SIG-M5 treated with dmso at 0.1 percent for 504 hours (cell line): ENCODE measurements around the gene PSMD6.

Experiments
- DNase-seq: peaks from one replicate; lab custom pipeline; 2025; ENCODE audit not compliant: unreplicated experiment; lab: John Stamatoyannopoulos, UW

The PSMD6 gene

DNA sequence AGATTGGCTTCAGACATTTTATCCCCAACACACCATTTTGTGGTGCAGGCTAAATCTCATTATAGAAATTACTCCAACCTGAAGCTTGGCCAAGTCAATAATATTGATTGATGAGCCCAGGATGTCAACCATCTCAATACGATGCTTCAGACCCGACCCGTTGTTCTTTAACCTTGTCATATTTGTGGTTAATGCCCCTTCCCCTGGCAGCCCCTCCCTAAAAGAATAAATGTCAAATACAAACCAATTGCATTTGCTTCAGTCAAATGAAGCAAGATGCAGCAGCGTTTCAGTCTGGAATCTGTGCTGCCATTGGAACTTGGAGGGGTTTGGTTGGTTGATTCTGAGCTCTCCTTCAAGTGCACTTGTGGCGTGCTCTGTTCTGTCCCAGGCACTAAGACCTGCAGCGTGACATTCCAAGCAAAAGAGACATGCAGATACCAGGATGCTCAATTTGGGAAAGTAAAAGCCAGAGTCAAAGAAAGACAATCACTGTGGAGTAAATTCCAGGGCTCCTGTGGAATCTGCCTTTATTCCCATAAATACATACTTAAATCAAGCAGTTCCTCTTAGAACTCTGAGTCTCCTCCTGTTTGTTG lies 23.8 kb upstream of the PSMD6 start:
- no peak for DNase-seq

- DNase-seq = no peak
Measured at GRCh38 chr3:64046592-64046991, 23.3 kb upstream of the PSMD6 start.

- no peak for DNase-seq
Measured at GRCh38 chr3:64042952-64043351, 19.7 kb upstream of the PSMD6 start.

DNA sequence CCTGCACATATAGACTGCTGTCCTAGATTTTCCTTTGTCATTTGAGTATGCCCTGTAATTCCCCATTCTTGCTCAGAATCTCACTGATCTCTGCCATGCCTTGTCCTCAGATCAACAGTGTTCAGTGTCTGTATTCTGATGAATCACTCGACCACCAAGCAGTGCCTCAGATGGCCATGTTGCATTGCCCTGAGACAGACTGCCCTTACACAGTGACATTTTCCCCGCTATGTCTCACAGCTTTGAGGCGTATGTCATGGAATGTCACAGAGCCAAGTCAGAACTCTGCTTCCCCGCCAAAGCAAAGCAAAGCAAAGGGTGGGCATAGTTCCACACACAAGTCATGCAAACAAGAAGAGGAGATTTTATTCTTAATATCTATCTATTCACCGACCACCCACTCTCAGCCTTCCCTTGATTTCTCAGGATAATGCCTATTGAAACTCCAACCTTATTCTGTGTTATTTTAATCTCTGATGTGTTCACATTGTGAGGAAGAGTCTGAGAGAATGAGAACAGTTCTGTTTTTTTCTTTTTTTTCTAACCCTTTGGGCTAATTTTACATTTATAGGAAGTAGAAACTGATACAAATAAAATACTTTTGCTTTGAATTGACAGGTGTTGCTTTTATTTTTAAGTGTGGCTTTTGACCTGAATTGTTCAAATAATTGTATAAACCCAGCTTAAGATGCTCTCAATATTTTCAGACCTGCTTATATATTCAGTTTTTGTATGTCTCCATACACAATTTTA lies 16.9 kb upstream of the PSMD6 start:
- DNase-seq = no peak

GRCh38 chr3:64039332-64039731 lies 16.0 kb upstream of the PSMD6 start:
- no peak for DNase-seq

DNA sequence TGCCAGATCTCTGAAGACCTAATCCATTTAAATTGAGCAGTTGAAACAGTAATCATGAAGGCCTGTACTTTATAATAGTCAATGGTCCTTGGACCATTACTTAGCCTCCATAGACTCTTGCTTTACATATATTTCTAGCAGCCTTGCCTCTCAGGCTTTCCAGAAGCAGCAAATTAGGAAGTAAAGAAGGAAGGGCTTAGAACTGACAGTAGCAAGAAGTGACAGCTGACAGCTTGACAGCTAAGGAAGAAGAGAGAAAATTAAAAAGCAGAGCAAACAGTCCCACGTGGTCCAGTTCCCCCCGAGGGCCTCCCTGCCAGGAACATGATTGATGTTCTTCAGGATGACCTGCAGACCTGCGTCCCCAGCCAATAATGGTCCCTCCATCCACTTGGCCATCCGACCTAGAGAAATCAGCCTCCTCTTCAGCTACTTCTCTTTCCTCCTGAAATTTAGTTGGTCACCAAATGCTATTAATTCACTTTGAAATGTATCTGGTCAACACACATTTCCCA lies 15.0 kb upstream of the PSMD6 start:
- DNase-seq = no peak

GRCh38 chr3:64037084-64037483 lies 13.8 kb upstream of the PSMD6 start:
- no peak for DNase-seq

- DNase-seq = no peak
Measured at GRCh38 chr3:64033069-64033468, 9.8 kb upstream of the PSMD6 start.

DNA sequence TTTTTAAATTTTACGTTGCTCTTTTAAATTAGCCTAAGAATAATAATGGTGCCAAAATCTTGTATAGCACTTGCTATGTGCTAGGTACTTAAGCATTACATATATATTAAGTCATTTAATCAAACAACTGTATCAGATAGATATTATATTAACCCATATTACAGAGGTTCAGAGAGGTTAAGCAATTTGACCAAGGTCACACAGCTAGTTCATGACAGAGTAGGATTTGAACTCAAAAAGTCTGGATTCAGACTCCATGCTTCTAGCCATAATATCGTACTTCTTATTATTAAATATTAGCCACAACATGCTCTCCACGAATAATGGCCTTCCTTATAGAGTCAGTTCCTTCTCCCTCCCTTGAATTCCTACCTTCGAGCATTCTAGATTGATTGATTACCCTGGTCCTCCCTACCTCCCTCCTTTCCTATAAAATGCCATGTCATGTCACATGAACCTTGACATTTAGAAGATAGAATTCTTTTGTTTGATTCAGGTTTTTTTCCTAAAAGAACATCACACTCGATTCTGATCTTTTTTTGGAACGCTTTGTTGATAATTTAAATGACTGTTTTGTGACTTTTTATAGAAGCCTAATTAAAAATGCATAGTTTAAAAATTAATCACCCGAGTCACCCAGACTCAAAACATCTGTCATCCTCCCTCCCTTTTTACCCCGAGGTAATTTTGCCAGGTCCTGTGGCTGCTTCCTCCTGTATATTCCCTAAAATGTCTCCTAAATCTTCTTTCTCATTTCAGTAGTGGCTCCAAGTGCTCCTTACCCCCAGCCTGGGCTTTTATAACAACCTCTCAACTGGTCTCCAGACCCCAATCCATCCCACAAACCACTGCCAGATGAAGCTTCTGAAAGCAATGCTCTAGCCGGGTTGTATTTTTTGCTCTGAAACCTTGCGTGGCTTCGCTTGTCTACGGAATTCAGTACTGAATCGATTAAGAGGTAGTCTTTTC lies 8.5 kb upstream of the PSMD6 start:
- no peak for DNase-seq

GRCh38 chr3:64030741-64031140 lies 7.4 kb upstream of the PSMD6 start:
- peak; percentile 97 for DNase-seq

- DNase-seq = no peak
Measured at GRCh38 chr3:64029287-64029686, 6.0 kb upstream of the PSMD6 start.

GRCh38 chr3:64028754-64029153 lies 5.5 kb upstream of the PSMD6 start:
- DNase-seq = no peak

DNA sequence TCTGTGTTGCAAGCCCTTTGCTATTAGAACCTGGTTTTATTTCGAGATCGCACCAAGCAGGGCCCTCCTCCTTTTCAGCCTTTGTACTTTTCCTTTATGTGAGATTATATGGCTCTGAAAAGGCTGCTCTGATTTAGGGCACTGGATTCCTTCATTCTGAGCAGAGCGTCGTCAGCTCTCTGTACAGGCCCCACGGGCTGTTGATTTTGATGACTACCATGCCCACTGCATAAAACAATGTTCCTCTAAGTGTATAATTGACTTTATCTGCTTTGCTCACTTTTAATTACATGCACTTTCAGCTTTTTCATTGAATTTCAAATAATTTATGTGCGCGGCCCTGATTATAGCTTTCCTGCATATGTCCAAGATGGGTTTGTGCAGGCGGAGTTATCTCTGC lies 4.4 kb upstream of the PSMD6 start:
- DNase-seq = no peak

DNA sequence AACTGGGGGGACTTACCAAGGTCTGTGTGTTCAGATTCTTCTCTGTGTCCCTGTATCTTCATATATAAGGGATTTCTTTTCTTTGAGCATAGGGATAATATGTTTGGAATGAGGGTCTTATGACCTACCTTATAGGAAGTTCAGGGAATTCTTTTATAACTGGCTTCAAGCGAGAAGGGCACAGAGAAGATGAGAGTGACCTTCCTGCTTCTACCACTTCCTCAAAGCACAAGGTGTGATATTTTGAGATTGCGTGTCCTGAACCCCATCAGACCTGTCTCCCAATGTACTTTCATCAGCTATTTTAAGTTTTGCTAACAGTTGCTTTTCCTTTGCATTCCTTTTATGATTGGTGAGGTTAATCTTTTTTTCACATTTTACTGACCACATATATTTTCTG lies 3.1 kb upstream of the PSMD6 start:
- no peak for DNase-seq

GRCh38 chr3:64023861-64024223 lies 548 bp upstream of the PSMD6 start:
- no peak for DNase-seq

DNA sequence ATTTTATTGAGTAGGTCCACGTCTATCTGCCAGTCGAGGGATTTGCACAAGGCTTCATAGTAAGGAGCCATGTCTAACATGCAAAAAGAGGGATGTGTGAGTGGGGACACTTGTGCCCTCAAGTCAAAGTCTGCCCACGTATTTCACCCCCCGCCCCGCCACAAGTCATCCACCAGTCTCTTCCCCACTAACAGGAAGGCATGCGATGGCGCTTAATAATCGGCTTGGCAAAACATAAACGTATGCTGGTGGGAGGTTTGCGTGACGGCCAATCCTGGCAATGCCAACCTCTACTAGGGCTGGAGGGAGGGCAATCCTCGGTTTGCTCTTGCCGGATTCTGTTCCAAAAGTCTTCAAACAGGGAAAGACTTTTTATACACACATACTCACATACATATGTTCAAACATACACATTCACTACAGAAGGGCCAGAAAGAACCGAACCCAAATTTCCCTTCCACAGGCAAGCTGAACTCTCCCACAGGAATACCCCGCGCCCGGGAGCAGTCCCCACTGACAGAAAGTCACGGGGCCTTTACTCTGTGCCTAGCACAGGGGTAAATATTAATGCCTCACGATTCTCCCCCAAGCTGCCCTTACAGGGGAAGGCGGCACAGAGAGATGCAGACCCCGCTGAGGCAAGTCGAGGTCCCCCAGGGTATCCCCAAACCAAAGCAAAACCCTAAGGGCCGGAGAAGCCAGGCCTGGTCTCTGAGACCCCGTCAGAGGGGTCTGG lies 675 bp downstream of the PSMD6 start:
- DNase-seq = peak; percentile 63

- DNase-seq = peak; percentile 71
Measured at GRCh38 chr3:64021922-64022321, 1.4 kb downstream of the PSMD6 start.

GRCh38 chr3:64019879-64020278 lies 3.4 kb downstream of the PSMD6 start:
- DNase-seq = no peak

DNA sequence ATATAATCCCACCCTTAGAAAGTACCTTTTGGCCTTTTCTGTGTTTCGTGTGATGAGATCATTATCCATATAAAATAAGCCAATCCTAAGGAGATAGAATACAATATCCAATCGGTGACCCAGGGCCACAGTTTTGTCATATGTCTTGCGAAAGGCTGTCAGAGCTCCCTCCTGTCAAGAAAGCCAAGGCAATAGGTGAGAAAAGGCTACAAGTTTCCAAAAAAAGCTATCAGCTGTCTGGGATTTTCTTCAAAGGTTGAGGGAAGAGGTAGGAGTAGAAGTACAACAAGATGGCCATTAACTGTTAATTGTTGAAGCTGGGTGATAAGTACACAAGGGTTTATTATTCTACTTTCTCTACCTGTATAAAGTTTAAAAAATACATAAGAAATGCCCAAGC lies 4.0 kb downstream of the PSMD6 start:
- no peak for DNase-seq

DNA sequence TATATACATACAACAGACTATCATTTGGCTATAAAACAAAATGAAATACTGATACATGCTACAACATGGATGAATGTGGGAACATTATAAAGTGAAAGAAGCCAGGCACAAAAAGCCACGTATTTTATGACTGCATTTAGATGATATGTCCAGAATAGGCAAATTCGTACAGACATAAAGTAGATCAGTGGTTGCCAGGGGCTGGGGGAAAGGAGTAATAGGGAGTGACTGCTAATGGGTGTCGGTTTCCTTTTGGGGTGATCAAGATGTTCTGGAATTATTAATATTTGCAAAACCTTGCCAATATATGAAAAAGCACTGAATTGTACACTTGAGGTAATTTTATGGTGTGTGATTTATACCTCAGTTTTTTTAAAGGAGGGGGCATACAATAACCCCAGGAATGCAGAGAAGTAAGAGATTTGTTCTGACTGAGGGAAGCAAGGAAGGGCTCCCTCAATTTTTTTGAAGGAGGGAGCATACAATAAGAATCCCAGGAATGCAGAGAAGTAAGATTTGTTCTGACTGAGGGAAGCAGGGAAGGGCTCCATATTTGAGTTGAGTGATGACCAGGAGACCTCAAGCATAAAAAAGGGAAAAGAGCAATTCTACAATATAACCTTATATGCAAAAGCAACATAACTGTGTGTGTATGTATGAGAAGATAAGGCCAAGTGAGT lies 6.2 kb downstream of the PSMD6 start:
- no peak for DNase-seq
